Astrocyte of the cerebellum (primary cell): ENCODE measurements around the gene ZBTB3.

Source experiments
- DNase-seq: peaks from one replicate; pipeline ENCODE4 v3.0.0-alpha.2; 2011; ENCODE audit warnings: low read depth
- H3K4me3 ChIP-seq: 2 replicates; pipeline ENCODE4 v1.5.1; 2011; ENCODE audit warnings: mild to moderate bottlenecking, low read depth, low read length, moderate library complexity
- CTCF ChIP-seq: IDR thresholded peaks from 2 replicates; pipeline ENCODE4 v1.5.1; 2012; ENCODE audit warnings: low read length, low read depth, moderate library complexity, mild to moderate bottlenecking; ENCODE audit errors: missing control alignments
- in situ Hi-C: cut with HindIII; loops from 2 replicates; pipeline ENCODE4 v1.10.0; 2017; ENCODE audit warnings: low sequenced_read_pairs

ZBTB3 gene

GRCh38 chr11:62791501-62792201 lies 37.7 kb upstream of the ZBTB3 start, which contains the start of gene TMEM223:
Gene TMEM223 (minus strand): TSS chr11:62792006. CDS start chr11:62791994, 12 bp downstream.
- in situ Hi-C loops, result no loop called here
- DNase-seq, result no peak
- H3K4me3 ChIP-seq, result peak within 1 kb of the TSS; percentile 90
- no peak for TF ChIP-seq CTCF

GRCh38 chr11:62789576-62789975 lies 35.6 kb upstream of the ZBTB3 start:
- DNase-seq, result no peak
- in situ Hi-C loops, result no loop called here
- TF ChIP-seq CTCF, result no peak
- no peak overlapping the region for H3K4me3 ChIP-seq

GRCh38 chr11:62788991-62789390 lies 35.0 kb upstream of the ZBTB3 start:
- no peak for DNase-seq
- TF ChIP-seq CTCF, result no peak
- no peak overlapping the region for H3K4me3 ChIP-seq
- in situ Hi-C loops, result no loop called here

GRCh38 chr11:62787005-62787759 lies 33.2 kb upstream of the ZBTB3 start, which contains the start of gene TMEM179B:
Gene TMEM179B (plus strand): TSS chr11:62787402. CDS start chr11:62787432, 30 bp downstream.
- TF ChIP-seq CTCF, result peak; percentile 70
- peak within 1 kb of the TSS; percentile 92 for H3K4me3 ChIP-seq
- DNase-seq, result peak; percentile 96
- in situ Hi-C loops, result no loop called here

- peak; percentile 99 for TF ChIP-seq CTCF
- in situ Hi-C loops, result no loop called here
- no peak for DNase-seq
- H3K4me3 ChIP-seq, result peak overlapping the region; percentile 92
Measured at GRCh38 chr11:62786318-62787004, 32.5 kb upstream of the ZBTB3 start.

GRCh38 chr11:62782753-62783152 lies 28.8 kb upstream of the ZBTB3 start:
- no peak for TF ChIP-seq CTCF
- in situ Hi-C loops, result no loop called here
- no peak overlapping the region for H3K4me3 ChIP-seq
- no peak for DNase-seq
